GM19351 (cell line): ENCODE measurements around the gene BAHD1.

Experiments
- ATAC-seq: cut with Tn5 transposase; IDR thresholded peaks from one replicate; pipeline ENCODE4 v1.9.1; 2021; ENCODE audit warnings: mild to moderate bottlenecking, moderate library complexity; ENCODE audit not compliant: unreplicated experiment

BAHD1 gene

DNA sequence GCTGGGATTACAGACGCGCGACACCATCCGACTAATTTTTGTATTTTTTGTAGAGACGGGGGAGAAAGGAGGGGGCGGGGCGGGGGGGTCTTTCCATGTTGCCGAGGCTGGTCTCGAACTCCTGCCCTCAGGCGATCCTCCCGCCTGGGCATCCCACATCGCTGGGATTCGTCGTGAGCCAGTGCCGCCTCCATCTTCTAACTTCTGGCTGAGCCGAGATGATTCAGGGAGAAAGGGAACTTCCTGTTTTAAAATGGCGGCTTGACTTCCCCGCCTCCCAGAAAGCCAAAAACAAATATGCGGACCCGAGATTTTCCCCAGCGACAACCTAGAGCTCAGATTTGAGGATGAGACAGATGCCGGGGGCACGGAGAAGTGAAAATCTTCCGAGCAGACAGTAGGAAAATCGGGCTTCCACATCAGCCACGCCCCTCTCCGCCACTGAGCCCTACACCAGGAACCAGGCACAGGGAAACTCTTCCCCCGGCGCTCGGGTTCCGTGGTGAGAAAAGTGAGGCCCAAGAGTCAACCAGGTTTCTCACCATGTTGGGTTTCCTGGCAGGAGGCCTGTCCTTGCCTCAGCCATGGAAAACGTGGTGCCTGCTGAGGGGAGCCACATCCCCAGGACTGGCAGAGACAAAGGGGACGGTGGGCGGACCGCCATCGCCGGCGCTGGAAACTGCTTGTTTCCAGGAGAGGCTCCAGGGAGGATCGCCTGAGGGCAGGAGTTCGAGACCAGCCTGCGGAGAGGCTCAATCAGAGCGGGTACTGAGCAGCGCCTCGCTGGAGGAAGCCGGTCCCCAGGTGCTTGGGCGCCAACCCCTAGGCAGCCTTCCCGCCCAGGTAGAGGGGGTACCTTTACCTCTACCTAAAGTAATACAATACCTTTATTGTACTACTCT is 48.8 kb downstream of the BAHD1 start:
- ATAC-seq: no peak

GRCh38 chr15:40493089-40493840 is 52.5 kb downstream of the BAHD1 start:
- no peak for ATAC-seq

DNA sequence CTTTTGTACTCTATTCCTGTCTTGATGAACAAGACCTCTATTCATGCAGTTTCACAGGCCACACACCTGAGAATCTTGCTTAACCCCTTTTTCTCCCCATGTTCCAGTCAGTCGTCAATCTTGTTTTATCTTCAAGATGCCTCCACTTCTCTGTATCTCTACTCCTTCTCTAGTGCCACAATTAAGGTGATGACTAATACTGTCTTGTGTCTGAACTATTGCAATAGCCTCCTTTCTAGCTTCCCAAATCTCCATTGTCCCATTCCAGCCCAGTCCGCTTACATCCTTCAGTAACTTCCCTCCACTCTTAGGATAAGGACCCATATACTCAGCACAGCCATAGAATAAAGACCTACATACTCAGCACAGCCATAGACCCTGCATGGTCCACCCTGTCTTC is 54.8 kb downstream of the BAHD1 start:
- ATAC-seq: no peak

- ATAC-seq: no peak
Observed at GRCh38 chr15:40498418-40498817, 57.7 kb downstream of the BAHD1 start.

- no peak for ATAC-seq
Observed at GRCh38 chr15:40498891-40499290, 58.1 kb downstream of the BAHD1 start.

DNA sequence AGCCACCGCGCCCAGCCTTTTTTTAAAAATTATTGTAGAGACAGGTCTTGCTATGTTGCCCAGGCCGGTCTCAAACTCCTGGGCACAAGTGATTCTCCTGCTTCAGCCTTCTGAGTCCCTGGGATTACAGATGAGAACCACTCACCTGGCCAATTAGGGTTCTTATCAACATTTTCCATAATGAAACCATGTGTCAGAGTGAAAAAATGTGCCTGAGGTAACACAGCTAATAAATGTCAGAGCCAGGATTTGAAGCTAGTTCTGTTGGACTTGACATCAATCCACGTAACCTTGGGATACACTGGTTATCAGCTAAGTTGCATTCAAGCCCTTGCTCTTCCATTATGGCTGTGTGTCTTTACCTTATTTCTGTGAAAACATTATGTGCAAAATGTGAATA is 59.2 kb downstream of the BAHD1 start:
- ATAC-seq: no peak

GRCh38 chr15:40500568-40501330 is 60.0 kb downstream of the BAHD1 start:
- ATAC-seq: no peak

GRCh38 chr15:40501487-40501886 is 60.7 kb downstream of the BAHD1 start:
- no peak for ATAC-seq

GRCh38 chr15:40506964-40507571 is 66.3 kb downstream of the BAHD1 start:
- ATAC-seq: no peak

- no peak for ATAC-seq
Observed at GRCh38 chr15:40508216-40508615, 67.5 kb downstream of the BAHD1 start.

DNA sequence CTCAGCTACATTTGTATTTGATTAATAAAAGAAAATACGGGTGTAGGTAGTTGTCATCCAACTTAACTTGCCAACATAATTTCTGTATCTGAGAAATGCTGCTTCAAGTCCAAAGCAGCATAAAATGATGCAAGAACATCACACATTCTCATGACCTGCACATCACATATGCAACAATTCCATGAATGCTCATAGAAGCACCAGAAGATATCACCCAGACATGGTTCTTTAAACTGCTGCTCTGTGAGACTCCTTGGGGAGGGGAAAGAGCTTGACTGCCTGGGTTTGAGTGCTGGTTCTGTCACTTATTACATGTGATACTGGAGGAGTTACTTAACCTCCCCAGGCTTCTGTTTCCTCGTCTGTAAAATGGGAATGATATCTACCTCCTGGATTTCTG is 69.4 kb downstream of the BAHD1 start:
- ATAC-seq: no peak

GRCh38 chr15:40511093-40511471 is 70.3 kb downstream of the BAHD1 start:
- ATAC-seq: peak; percentile 41

DNA sequence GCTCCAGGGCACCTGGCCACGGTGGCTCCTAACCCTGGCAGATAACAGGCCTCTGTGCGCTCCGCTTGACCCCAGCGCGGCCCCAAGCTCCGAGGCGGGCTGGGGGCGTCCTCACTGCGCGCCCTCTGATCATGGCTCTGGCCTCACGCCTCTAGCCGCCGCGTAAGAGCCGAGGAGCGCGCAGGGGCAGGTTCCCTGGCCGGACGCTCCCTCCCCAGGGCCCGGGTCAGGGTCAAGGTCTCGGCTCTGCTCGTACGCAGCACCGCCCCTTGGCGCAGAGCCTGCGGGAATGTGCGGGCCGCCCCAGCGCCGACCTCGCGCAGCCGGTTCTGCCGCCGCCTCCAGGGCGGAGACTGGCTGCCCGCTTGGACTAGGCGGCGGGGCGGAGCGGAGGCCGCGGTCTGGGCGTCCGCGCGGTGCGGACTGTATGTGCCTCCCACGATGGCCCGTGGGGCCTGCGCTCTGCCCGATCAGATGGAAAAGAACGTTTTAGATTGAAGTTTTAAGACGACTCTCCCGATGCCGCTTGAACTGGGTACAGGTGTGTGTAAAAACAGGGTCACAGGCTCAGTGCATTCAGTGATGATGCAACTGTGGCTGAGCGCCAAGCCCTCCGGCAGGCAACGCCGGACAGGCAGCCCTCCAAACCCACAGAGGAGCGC is 70.8 kb downstream of the BAHD1 start:
- ATAC-seq: peak; percentile 58

- no peak for ATAC-seq
Observed at GRCh38 chr15:40512440-40512839, 71.7 kb downstream of the BAHD1 start.

DNA sequence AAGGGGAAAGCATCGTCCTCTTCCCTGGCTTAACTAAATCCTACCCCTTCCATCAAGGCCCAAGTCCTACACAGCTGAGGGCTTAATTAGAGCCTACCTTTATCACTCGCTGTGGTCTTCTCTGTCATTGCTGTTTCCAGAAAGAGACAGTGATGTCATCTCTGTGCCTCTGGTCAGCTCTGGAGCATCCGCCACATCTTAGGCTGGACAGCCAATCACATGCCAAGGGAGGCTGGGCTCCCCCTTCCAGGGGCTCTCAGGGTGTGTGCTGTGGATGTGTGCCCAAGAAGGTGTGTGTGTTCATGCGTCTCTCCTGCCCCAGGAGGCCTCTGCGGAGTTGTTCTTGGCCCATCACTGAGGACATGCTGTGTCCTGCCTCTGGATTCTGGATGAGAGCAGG is 72.9 kb downstream of the BAHD1 start:
- no peak for ATAC-seq

- no peak for ATAC-seq
Observed at GRCh38 chr15:40516322-40516721, 75.6 kb downstream of the BAHD1 start.
